Cardiac fibroblast (primary cell): ENCODE measurements around the gene SSUH2.
A peak's percentile ranks its signal among the peaks of the same experiment; 100 is the strongest.

ENCODE experiments used
- DNase-seq, 2 donors: peaks; one replicate each; pipeline versions ENCODE4 v3.0.0 to v3.0.0-alpha.2; 2010; ENCODE audit warnings: low read depth in 2 of 2
- H3K4me3 ChIP-seq, 2 donors: replicated peaks in 1 of 2; 1 replicate in 1 of 2; 2 replicates in 1 of 2; pipeline ENCODE4 v1.5.1; 2011; ENCODE audit warnings: low read depth in 2 of 2, low read length in 2 of 2, mild to moderate bottlenecking in 2 of 2, moderate library complexity in 1 of 2
- TF ChIP-seq, protein P1 (sequence below): IDR thresholded peaks from one replicate; pipeline ENCODE4 v1.5.1; 2011; ENCODE audit warnings: low read depth, mild to moderate bottlenecking, low read length, inconsistent platforms

SSUH2 gene

DNA sequence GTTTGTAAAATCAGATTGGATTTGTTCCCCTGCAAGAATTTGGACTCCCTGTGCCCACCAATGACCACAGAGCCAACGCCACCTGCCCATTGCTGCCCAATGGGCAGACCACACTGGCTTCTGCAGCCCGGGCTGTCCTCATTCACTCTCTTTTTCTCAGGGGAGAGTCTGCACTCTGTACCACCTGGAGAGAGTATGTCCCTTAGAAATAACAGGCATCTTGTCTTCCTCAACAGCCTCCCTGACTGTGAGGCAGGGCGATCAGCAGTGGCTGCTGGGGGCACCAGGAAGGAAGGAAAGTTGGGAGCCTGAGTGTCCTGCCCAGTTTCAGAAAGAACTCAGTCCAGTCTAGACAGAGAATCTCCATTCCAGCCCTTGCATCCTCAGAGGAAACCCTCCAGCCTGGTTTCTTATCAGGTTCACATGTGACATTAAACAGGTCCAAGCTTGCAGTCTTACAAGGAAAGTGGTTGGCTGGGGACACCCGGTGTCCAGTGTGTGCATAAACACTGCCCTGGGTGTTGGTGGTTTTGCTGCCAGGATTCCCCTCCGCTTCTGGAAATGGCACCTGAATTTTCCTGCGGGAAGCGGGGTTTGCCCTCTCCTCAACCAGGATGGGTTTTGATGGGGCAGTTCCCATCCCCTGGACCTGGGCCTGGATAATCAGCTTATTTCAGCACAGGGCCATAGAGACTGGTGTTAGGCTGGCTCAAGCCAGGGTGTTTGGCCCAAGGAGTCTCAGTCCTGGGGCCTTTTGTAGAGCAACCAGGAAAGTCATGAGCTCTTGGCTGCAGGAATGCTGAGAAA, 37.2 kb downstream of the SSUH2 start:
- H3K4me3 ChIP-seq = no peak overlapping the region
- peak; percentile 84 to 94 for DNase-seq
- TF ChIP-seq, protein P1, sequence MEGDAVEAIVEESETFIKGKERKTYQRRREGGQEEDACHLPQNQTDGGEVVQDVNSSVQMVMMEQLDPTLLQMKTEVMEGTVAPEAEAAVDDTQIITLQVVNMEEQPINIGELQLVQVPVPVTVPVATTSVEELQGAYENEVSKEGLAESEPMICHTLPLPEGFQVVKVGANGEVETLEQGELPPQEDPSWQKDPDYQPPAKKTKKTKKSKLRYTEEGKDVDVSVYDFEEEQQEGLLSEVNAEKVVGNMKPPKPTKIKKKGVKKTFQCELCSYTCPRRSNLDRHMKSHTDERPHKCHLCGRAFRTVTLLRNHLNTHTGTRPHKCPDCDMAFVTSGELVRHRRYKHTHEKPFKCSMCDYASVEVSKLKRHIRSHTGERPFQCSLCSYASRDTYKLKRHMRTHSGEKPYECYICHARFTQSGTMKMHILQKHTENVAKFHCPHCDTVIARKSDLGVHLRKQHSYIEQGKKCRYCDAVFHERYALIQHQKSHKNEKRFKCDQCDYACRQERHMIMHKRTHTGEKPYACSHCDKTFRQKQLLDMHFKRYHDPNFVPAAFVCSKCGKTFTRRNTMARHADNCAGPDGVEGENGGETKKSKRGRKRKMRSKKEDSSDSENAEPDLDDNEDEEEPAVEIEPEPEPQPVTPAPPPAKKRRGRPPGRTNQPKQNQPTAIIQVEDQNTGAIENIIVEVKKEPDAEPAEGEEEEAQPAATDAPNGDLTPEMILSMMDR = peak; percentile 77

DNA sequence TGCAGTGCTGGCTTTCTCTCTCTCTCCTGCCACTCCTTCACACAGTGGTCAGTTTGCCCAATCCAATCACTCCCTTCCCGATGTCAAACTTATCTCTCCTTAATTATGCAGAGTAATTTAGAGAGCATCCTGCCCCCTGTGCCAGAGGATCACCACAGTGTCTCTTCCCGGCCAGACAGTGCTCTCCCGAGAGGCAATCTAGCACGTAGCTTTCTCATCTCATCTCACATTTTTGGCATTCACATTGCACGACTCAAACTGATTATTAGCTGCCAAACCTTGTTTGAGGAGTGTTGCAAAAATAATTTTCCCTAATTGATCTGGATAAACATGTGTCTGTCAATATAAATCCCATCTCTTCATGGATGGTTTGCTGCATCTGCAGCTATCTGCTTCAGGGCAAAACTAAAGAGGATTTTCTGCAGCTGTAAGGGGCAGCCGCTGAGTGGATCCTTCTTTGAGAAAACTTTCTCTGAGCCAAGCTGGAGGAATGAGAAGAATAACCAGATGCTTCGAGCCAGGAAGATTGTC, 37.8 kb downstream of the SSUH2 start:
- H3K4me3 ChIP-seq = no peak overlapping the region
- TF ChIP-seq, protein P1 = no peak
- peak; percentile 22 to 27 for DNase-seq

DNA sequence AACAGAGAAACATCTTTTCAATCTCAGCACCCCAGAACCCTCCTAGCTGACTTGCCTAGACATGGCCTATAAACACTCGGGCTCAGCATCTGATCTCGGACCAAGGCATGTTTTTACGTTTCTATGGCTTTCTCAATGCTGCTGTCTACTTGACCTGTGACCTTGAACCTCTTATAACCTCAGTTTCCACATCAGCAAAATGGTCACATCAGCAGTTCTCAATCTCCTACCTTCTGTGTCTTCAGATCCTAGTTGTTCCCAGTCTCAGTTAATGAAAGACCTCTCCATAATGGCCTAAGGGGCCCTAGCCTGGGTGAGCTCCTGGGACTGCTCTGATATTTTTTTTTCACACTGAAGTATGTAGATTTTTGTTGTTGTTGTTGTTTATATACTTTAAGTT, 39.6 kb downstream of the SSUH2 start:
- TF ChIP-seq, protein P1 = no peak
- no peak for DNase-seq
- no peak overlapping the region for H3K4me3 ChIP-seq

DNA sequence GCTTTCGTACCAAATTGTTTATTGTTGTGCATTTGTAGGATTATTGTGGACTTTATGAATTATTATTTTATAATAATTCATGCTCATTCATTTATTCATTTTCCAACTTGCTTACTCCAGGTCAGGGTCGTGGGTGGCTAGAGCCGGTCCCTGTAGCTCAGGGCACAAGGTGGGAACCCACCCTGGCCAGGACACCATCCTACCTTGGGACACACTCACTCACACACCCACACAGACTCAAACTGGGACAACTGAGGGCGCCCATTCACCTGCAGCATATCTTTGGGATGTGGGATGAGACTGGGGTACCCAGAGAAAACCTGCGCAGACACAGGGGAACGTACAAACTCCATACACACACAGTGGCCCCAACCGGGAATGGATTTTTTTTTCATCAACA, 40.6 kb downstream of the SSUH2 start:
- TF ChIP-seq, protein P1 = no peak
- DNase-seq = no peak
- no peak overlapping the region for H3K4me3 ChIP-seq

DNA sequence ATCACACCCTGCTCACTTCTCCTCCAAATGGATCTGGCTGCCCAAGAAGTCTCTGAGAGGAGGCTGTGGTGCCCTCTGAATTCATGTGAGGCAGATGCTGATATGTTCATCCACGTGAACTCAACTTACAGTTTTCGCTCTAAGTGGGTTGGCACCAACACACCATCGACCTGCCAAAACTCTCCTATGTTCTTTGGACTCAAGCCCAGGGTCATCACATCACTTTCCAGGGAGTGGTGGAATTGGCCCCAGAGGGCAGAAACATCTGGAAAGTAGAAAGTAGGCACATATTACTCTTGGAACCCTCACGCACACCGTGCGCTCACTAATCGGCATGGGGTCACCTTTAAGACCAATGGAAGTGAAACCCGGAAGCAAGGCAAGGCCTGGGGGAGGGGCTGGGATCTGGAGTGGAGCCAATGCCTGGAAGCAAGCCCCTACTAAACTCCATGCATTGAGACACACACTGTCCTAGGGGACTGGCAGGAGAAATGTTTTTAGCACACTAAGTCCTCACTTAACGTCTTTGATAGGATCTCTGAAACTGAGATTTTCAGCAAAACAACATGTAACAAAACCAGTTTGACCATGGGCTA, 41.4 kb downstream of the SSUH2 start:
- no peak overlapping the region for H3K4me3 ChIP-seq
- DNase-seq = peak in 1 of 2 donors; percentile 60
- TF ChIP-seq, protein P1 = no peak

DNA sequence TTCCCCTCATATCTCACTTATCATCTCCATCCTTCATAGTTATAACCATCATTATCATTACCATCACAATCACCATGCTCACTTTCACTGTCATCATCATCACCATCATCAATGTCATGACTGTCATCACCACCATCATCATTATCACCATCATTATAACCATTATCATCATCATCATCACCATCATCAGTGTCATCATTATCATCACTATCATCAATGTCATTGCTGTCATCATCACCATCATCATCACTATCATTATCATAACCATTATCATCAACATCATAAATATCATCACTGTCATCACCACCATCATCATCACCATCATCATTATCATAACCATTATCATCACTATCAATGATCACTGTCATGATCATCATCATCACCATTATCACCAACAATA, 44.1 kb downstream of the SSUH2 start:
- TF ChIP-seq, protein P1 = no peak
- no peak overlapping the region for H3K4me3 ChIP-seq
- DNase-seq = no peak
